Vagina (tissue), 2 donors: Measurements from ENCODE around the gene HLA-B.

ENCODE experiments used
- POLR2A ChIP-seq, 2 donors: fragments of 450-650 bp; IDR thresholded peaks; one replicate each; pipeline ENCODE4 v1.6.1; 2017; ENCODE audit warnings: antibody characterized with exemption in 2 of 2, mild to moderate bottlenecking in 2 of 2, moderate library complexity in 2 of 2
- TF ChIP-seq, protein P1 (sequence below), 3 experiments: fragments of 450-650 bp in 2 of 3; fragments of 200-600 bp in 1 of 3; sonication (generic) in 1 of 3; IDR thresholded peaks; one replicate each; pipeline ENCODE4 v1.5.1; 2017 to 2019; ENCODE audit warnings: antibody characterized with exemption in 3 of 3, mild to moderate bottlenecking in 2 of 3, moderate library complexity in 2 of 3

DNA sequence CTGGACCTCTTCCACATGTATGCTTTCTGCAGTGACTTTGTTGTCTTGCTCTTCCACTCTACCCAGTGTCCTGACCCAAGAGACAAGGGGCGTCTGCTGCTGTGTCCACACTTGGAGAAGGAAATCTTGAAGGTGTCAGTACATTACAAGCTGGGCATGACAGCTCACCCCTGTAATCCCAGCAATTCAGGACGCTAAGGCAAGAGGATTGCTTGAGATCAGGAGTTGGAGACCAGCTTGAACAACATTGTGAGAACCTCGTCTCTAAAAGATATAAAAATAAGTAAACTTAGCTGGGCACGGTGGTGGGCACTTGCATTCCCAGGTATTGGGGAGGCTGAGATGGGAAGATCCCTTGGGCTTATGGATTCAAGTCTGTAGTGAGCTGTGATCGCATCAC lies 5.8 kb upstream of the HLA-B start:
- no peak for TF ChIP-seq POLR2A (IDR thresholded peaks at IDR 0.05)
- TF ChIP-seq, protein P1, sequence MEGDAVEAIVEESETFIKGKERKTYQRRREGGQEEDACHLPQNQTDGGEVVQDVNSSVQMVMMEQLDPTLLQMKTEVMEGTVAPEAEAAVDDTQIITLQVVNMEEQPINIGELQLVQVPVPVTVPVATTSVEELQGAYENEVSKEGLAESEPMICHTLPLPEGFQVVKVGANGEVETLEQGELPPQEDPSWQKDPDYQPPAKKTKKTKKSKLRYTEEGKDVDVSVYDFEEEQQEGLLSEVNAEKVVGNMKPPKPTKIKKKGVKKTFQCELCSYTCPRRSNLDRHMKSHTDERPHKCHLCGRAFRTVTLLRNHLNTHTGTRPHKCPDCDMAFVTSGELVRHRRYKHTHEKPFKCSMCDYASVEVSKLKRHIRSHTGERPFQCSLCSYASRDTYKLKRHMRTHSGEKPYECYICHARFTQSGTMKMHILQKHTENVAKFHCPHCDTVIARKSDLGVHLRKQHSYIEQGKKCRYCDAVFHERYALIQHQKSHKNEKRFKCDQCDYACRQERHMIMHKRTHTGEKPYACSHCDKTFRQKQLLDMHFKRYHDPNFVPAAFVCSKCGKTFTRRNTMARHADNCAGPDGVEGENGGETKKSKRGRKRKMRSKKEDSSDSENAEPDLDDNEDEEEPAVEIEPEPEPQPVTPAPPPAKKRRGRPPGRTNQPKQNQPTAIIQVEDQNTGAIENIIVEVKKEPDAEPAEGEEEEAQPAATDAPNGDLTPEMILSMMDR (IDR thresholded peaks at IDR 0.05) = no peak
